ENCODE measurements around the gene DCK. TPM values are rescaled to one million over a fixed set of nuclear protein-coding genes. Genes with fewer than 3 reads are reported as not detected.

DCK gene
- total and polyA plus RNA-seq, 8 donors = 17.5 to 34.7 (median 31.8) TPM

DNA sequence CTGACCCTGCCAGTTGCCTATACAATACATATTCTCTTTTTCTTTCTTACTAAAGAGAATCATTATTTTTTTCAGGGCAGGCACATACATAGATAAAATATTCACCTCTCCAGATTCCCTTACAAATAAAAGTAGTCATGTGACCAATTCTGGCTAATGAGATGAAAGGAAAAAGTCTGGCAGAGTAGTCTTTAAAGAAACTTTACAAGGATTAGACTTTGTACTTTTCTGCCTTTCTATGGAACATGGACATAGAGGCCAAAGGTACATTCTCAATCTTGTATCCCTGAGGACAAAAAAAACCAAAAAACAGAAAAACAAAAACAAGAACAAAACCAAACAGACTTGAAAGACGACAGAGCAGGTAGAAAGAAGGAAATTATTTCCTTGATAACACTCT, 75.6 kb downstream of the DCK start:
- intact Hi-C loops (cut with DNase I) = no loop called here
- no peak overlapping the region for H3K27ac ChIP-seq
- DNase-seq (no peak), ATAC-seq (no peak)
- H3K36me3 ChIP-seq = no peaks in the 10 kb centered on the region
- no peaks in the 10 kb centered on the region for H3K9me3 ChIP-seq
- H3K27me3 ChIP-seq = no peaks in the 10 kb centered on the region
- H3K4me1 ChIP-seq = no peaks in the 10 kb centered on the region
- H3K4me3 ChIP-seq = no peak overlapping the region
- TF ChIP-seq, protein P1, sequence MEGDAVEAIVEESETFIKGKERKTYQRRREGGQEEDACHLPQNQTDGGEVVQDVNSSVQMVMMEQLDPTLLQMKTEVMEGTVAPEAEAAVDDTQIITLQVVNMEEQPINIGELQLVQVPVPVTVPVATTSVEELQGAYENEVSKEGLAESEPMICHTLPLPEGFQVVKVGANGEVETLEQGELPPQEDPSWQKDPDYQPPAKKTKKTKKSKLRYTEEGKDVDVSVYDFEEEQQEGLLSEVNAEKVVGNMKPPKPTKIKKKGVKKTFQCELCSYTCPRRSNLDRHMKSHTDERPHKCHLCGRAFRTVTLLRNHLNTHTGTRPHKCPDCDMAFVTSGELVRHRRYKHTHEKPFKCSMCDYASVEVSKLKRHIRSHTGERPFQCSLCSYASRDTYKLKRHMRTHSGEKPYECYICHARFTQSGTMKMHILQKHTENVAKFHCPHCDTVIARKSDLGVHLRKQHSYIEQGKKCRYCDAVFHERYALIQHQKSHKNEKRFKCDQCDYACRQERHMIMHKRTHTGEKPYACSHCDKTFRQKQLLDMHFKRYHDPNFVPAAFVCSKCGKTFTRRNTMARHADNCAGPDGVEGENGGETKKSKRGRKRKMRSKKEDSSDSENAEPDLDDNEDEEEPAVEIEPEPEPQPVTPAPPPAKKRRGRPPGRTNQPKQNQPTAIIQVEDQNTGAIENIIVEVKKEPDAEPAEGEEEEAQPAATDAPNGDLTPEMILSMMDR (IDR thresholded peaks at IDR 0.05) = no peak

DNA sequence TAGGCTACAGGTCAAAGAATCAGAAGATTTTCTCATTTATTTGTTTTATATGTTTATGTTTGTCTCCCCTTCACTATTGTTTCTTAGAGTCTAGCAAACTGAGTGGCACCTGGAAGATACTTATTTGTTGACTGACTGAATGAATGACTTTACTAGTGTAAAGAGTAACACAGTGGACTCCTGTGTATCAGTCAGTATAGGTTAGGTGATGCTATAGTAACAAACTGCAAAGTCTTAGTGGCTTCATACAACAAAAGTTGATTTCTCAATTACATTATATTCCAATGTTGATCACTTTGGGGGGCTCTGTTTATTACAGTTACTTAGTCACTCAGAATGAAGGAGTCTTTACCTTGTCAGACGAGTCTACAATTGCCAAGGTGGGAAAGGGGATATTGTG, 76.6 kb downstream of the DCK start:
- Histone ChIP-seq H3K27me3 (no peaks in the 10 kb centered on the region), H3K36me3 (no peaks in the 10 kb centered on the region), H3K9me3 (no peaks in the 10 kb centered on the region), H3K4me1 (no peaks in the 10 kb centered on the region), H3K4me3 (no peak overlapping the region), H3K27ac (no peak overlapping the region)
- DNase-seq (no peak), ATAC-seq (no peak)
- TF ChIP-seq, protein P1 (IDR thresholded peaks at IDR 0.05) = no peak
- intact Hi-C loops (cut with DNase I) = no loop called here

DNA sequence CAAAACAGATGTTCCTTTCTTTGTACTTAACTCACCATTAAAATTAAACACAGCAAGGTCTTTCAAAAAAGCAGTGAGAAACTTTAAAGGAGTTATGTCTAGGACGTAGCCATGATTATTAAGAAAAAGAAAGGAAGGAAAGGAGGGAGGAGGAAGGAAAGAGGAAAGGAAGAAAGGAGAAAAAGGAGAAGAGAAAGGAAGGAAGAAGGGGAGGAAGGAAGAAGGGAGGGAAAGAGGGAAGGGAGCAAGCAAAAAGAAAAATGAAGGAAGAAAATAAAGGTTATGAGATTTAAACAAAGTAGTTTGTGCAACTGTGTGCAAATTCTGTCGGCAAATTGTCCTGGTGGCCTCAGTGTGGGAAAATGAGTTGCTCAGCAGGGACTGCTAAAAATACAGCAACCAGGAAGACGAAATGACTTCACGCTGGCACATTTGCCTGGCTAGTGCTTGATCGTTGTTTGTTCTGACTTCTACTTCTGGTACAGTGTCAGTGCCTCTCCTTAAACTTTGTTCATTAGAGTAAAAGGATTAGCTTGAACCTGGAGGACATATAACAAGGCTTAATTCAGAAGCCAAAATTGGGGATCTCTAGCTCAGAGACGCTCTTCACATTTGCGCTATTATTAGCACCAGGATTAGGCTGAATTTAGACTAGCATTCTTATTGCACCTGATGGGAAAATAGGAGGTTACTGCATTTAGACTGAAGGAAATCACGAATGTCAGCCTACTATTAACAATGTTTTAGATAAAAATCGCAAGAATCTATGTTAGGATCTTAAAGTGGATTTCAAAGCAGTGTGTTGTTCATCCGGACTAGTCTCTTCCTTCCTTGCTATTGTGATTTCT, 81.2 kb downstream of the DCK start:
- peak; percentile 76 for ATAC-seq
- Histone ChIP-seq H3K4me3 (no peak overlapping the region), H3K9me3 (no peaks in the 10 kb centered on the region), H3K36me3 (no peaks in the 10 kb centered on the region), H3K27me3 (no peaks in the 10 kb centered on the region), H3K4me1 (no peaks in the 10 kb centered on the region), H3K27ac (no peak overlapping the region)
- intact Hi-C loops (cut with DNase I) = no loop called here
- DNase-seq = peak in 1 of 4 donors; percentile 7
- TF ChIP-seq, protein P1 (IDR thresholded peaks at IDR 0.05) = no peak

Other genes starting within 250 kb of the DCK start
- gene GRSF1, start 153.8 kb upstream of the DCK start, total RNA-seq = 10 to 100 TPM; 60.3 to 74.5 TPM
- gene GRSF1, start 153.8 kb upstream of the DCK start, polyA plus RNA-seq (ENCODE audit: insufficient read length in 6 of 6) = 100 to 1,000 TPM; 126 to 143 (median 131) TPM
- gene MOB1B, start 91.3 kb upstream of the DCK start, total RNA-seq = 10 to 100 TPM; 28.3 to 33.6 TPM
- 10 to 100 TPM; 36.2 to 51.3 (median 47.2) TPM for gene MOB1B, start 91.3 kb upstream of the DCK start, polyA plus RNA-seq (ENCODE audit: insufficient read length in 6 of 6)

All from left lung (tissue), 10 donors.